ENCODE measurements around the gene CYP4B1. TPM values are rescaled to one million over a fixed set of nuclear protein-coding genes. Genes with fewer than 3 reads are reported as not detected.

CYP4B1 gene
- total RNA-seq, 1 donor from 2014 or later: not detected

- TF ChIP-seq CTCF (IDR thresholded peaks at IDR 0.05): no peak
- H3K27me3 Mint-ChIP-seq: peaks cover 6% of the 10 kb centered on the region
- DNase-seq (no peak), ATAC-seq (ENCODE audit: low read depth) (no peak)
- ChIA-PET CTCF (no interaction called here), POLR2A (no interaction called here)
- H3K4me3 Mint-ChIP-seq: no peak overlapping the region
- H3K4me1 Mint-ChIP-seq: no peaks in the 10 kb centered on the region
- H3K9me3 Mint-ChIP-seq: peaks cover 3% of the 10 kb centered on the region
- intact Hi-C loops (cut with micrococcal nuclease): no loop called here
- no peaks in the 10 kb centered on the region for H3K36me3 Mint-ChIP-seq (ENCODE audit: low read depth)
- no peak overlapping the region for H3K27ac Mint-ChIP-seq
These were observed 13.5 kb downstream of the CYP4B1 start for GRCh38 chr1:46812065-46812963.

GRCh38 chr1:46812996-46813857 is 14.4 kb downstream of the CYP4B1 start:
- ChIA-PET POLR2A (no interaction called here), CTCF (no interaction called here)
- ATAC-seq (ENCODE audit: low read depth): no peak
- DNase-seq: no peak
- TF ChIP-seq CTCF (IDR thresholded peaks at IDR 0.05): no peak
- Mint-ChIP-seq H3K4me1 (no peaks in the 10 kb centered on the region), H3K9me3 (peaks cover 3% of the 10 kb centered on the region), H3K4me3 (no peak overlapping the region), H3K27ac (no peak overlapping the region), H3K36me3 (ENCODE audit: low read depth) (no peaks in the 10 kb centered on the region), H3K27me3 (no peaks in the 10 kb centered on the region)
- intact Hi-C loops (cut with micrococcal nuclease): no loop called here

GRCh38 chr1:46813858-46814396 is 15.1 kb downstream of the CYP4B1 start:
- POLR2A ChIA-PET: no interaction called here
- Mint-ChIP-seq H3K4me3 (no peak overlapping the region), H3K4me1 (no peaks in the 10 kb centered on the region), H3K27me3 (no peaks in the 10 kb centered on the region), H3K36me3 (ENCODE audit: low read depth) (no peaks in the 10 kb centered on the region), H3K27ac (no peak overlapping the region), H3K9me3 (peaks cover 3% of the 10 kb centered on the region)
- DNase-seq: no peak
- intact Hi-C loops (cut with micrococcal nuclease): no loop called here
- no peak for ATAC-seq (ENCODE audit: low read depth)
- CTCF ChIA-PET: no interaction called here
- no peak for TF ChIP-seq CTCF (IDR thresholded peaks at IDR 0.05)

GRCh38 chr1:46815133-46815532 is 16.3 kb downstream of the CYP4B1 start:
- no peaks in the 10 kb centered on the region for H3K36me3 Mint-ChIP-seq (ENCODE audit: low read depth)
- no peaks in the 10 kb centered on the region for H3K4me1 Mint-ChIP-seq
- no peak for DNase-seq
- intact Hi-C loops (cut with micrococcal nuclease): no loop called here
- ATAC-seq (ENCODE audit: low read depth): no peak
- POLR2A ChIA-PET: no interaction called here
- H3K27me3 Mint-ChIP-seq: peaks cover 2% of the 10 kb centered on the region
- CTCF ChIA-PET: no interaction called here
- TF ChIP-seq CTCF (IDR thresholded peaks at IDR 0.05): no peak
- peaks cover under 1% of the 10 kb centered on the region for H3K9me3 Mint-ChIP-seq
- no peak overlapping the region for H3K27ac Mint-ChIP-seq
- H3K4me3 Mint-ChIP-seq: no peak overlapping the region

- Mint-ChIP-seq H3K4me1 (no peaks in the 10 kb centered on the region), H3K4me3 (no peak overlapping the region), H3K27me3 (peaks cover 7% of the 10 kb centered on the region), H3K36me3 (ENCODE audit: low read depth) (no peaks in the 10 kb centered on the region), H3K9me3 (no peaks in the 10 kb centered on the region), H3K27ac (no peak overlapping the region)
- CTCF ChIA-PET: no interaction called here
- no peak for TF ChIP-seq CTCF (IDR thresholded peaks at IDR 0.05)
- DNase-seq (no peak), ATAC-seq (ENCODE audit: low read depth) (no peak)
- intact Hi-C loops (cut with micrococcal nuclease): no loop called here
- POLR2A ChIA-PET: no interaction called here
These were observed 18.1 kb downstream of the CYP4B1 start for GRCh38 chr1:46816930-46817329.

Measured in activated B cell treated with CpG ODN at 0.5 μM for 24 hours (primary cell).